Heart right ventricle (tissue), 16 donors: ENCODE data around the gene PRKCI. TPM values are rescaled to one million over a fixed set of nuclear protein-coding genes. Genes with fewer than 3 reads are reported as not detected.

ENCODE experiments used
- ATAC-seq, 8 donors: fragments of 200-7000 bp; cut with Tn5 transposase; one replicate each; pipeline ENCODE4 v1.9.1; 2020; ENCODE audit warnings: mild to moderate bottlenecking in 8 of 8, moderate library complexity in 8 of 8, moderate number of reproducible peaks in 1 of 8
- DNase-seq, 2 donors: peaks; one replicate each; pipeline ENCODE4 v3.0.0-alpha.2; 2020
- H3K27ac ChIP-seq, 10 donors: fragments of 200-600 bp; sonication (generic) in 2 of 10; one replicate each; pipeline versions ENCODE4 v1.5.0 to v1.8.0; 2020 to 2022; ENCODE audit warnings: mild to moderate bottlenecking in 3 of 10
- H3K27me3 ChIP-seq, 7 donors: fragments of 200-600 bp; one replicate each; pipeline ENCODE4 v1.8.0; 2021 to 2022; ENCODE audit warnings: mild to moderate bottlenecking in 2 of 7
- H3K36me3 ChIP-seq, 9 donors: fragments of 200-600 bp; sonication (generic) in 1 of 9; one replicate each; pipeline versions ENCODE4 v1.5.0 to v1.8.0; 2020 to 2022; ENCODE audit warnings: mild to moderate bottlenecking in 2 of 9
- H3K4me1 ChIP-seq, 9 donors: fragments of 200-600 bp; sonication (generic) in 1 of 9; one replicate each; pipeline versions ENCODE4 v1.5.0 to v1.8.0; 2020 to 2022; ENCODE audit warnings: mild to moderate bottlenecking in 4 of 9
- H3K4me3 ChIP-seq, 10 donors: fragments of 200-600 bp; sonication (generic) in 2 of 10; one replicate each; pipeline versions ENCODE4 v1.5.0 to v1.8.0; 2020 to 2022; ENCODE audit warnings: mild to moderate bottlenecking in 7 of 10, moderate library complexity in 2 of 10
- H3K9me3 ChIP-seq, 11 donors: fragments of 200-600 bp in 10 of 11; sonication (generic) in 2 of 11; one replicate each; pipeline versions ENCODE4 v1.5.0 to v1.8.0; 2013 to 2022; ENCODE audit warnings: mild to moderate bottlenecking in 2 of 11, control low read depth in 1 of 11, moderate library complexity in 1 of 11
- WGBS, 2 donors: extraction: QIAGEN DNeasy Blood & Tissue Kit; methylation state at CpG; one replicate each; pipeline ENCODE4 v1.1.7; 2013; ENCODE audit warnings: inconsistent platforms in 1 of 2; 5-methylcytosine and 5-hydroxymethylcytosine counted together
- intact Hi-C, 10 donors: fragments of 100-400 bp; cut with DNase I; formaldehyde crosslinking; loops; one replicate each; pipeline versions ENCODE4 v1.11.1 to v1.14.2; 2022
- long read RNA-seq, 3 donors: library from polyadenylated mRNA; unstranded; transcript quantifications; one replicate each; pipeline ENCODE4 v2.0.0, GENCODE V29; 2020 to 2021
- polyA plus RNA-seq, 2 donors: library from polyadenylated mRNA; stranded (reverse); fragments of 200-250 nt; gene quantifications; one replicate each; pipeline ENCODE4 v1.2.3, GENCODE V29; 2013
- total RNA-seq, 10 donors: library from RNA; stranded (reverse); fragmentation: NEBNext Ultra II Directional in 3 of 10; extraction: Animal tissue kit (Norgen Biotek cat#: 25700) in 3 of 10; gene quantifications; one replicate each; pipeline versions ENCODE4 v1.2.1 to v1.2.4, GENCODE V29; 2021 to 2023
- TF ChIP-seq, protein P1 (sequence below), 9 donors: fragments of 200-600 bp; sonication (generic) in 2 of 9; IDR thresholded peaks; one replicate each; pipeline versions ENCODE4 v1.5.0 to v1.8.0; 2021 to 2022; ENCODE audit warnings: antibody characterized with exemption in 9 of 9, mild to moderate bottlenecking in 5 of 9, moderate library complexity in 1 of 9
- donor health status: Arrhythmogenic right ventricular cardiomyopathy.
- donor health status: ischemic (EF 13 %, LVEDD 7.1; RV severe dilation, severe dysfunction).
- donor health status: healthy with polysubstance abuse.
- donor health status: DM: no; HTN: yes; CAD: no.
- donor health status: DM: no; HTN: no; CAD: no.
- donor health status: ischemic (EF 25% LVEDD 6.9; RV normal size, moderate dysfunction).
- donor health status: ischemic (EF 25% LVEDD 5.7; RV mildly dilated, moderate dysfunction).
- donor health status: healthy.
- donor health status: DM: yes; HTN: yes; CAD: no.
- donor health status: Ischemic cardiomyopathy.
- donor health status: ischemic (EF 35%, LVEDD 5.7; RV mildly dilated, moderate dysfunction).
- donor health status: nonischemic (EF 11% LVEDD 7.7; RV severe dilation, severe dysfunction).
- donor health status: DM: yes; HTN: yes; CAD: no.
- donor health status: PGD.
- donor health status: ischemic (EF 29% LVEDD 5.4; RV normal size, mild dysfunction).
- donor health status: nonischemic (EF 23%, LVEDD 6.1; RV moderate dilation, normal function).

Gene PRKCI
- total RNA-seq (10 to 100 TPM in 9 of 10 donors, 1 to 10 TPM in 1; 9.7 to 21.0 (median 13.1) TPM), polyA plus RNA-seq (10 to 100 TPM in 1 of 2 donors, 1 to 10 TPM in 1; 6.5 to 17.1 TPM)
- long read RNA-seq, donor 1, full-length matches to known transcripts = 24 of 32 reads
- long read RNA-seq, donor 1, partial matches to known transcripts = 1 of 32 reads
- long read RNA-seq, donor 1, other reads (novel, unspliced or antisense) = 7 of 32 reads
- long read RNA-seq, donor 2, full-length matches to known transcripts = 35 of 45 reads
- long read RNA-seq, donor 2, partial matches to known transcripts = 2 of 45 reads
- long read RNA-seq, donor 2, other reads (novel, unspliced or antisense) = 8 of 45 reads
- long read RNA-seq, donor 3, full-length matches to known transcripts = 19 of 27 reads
- long read RNA-seq, donor 3, partial matches to known transcripts = 0 of 27 reads
- long read RNA-seq, donor 3, other reads (novel, unspliced or antisense) = 8 of 27 reads

DNA sequence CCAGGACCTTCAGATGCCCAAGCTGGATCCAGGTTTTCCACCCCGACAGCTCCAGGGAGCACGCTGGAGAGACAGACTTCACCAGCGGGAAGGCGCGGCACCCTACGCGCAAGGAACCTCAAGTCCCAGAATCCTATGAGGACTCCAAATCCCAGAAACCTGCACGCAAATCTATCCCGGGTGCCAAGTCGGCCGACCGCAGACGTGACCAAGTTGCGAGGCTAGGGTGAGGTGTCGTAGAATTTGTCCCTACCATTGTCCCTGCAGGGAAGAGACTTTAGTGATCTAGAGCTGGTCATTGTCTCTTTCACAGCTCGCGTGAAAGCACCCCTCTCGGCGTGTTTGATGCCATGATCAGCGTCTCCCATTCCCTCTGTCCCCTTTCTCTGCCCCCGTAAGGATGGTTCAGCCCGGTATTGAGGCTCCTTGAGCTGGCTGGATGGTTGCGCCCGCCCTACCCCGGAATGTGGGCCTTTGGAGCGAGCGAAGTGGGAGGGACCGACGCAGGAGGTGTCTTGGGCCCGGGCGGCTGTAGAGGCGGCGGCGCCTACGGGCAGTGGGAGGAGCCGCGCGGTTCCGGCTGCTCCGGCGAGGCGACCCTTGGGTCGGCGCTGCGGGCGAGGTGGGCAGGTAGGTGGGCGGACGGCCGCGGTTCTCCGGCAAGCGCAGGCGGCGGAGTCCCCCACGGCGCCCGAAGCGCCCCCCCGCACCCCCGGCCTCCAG, at the start of gene PRKCI:
Gene PRKCI (plus strand): TSS at position 501 of the 723 bp plus-strand sequence. CDS start 246 bp downstream, outside the sequence.
- no peaks in the 10 kb centered on the region for H3K27me3 ChIP-seq
- ATAC-seq = peak; percentile 99 to 100 (median 99)
- peak within 1 kb of the TSS; percentile 70 to 99 (median 94) for H3K4me3 ChIP-seq
- peak within 1 kb of the TSS; percentile 34 to 97 (median 92) for H3K27ac ChIP-seq
- WGBS, 2 donors = 1% methylated on average over 59 to 60 of the region's 60 CpGs
- peak; percentile 95 to 97 for DNase-seq
- TF ChIP-seq, protein P1, sequence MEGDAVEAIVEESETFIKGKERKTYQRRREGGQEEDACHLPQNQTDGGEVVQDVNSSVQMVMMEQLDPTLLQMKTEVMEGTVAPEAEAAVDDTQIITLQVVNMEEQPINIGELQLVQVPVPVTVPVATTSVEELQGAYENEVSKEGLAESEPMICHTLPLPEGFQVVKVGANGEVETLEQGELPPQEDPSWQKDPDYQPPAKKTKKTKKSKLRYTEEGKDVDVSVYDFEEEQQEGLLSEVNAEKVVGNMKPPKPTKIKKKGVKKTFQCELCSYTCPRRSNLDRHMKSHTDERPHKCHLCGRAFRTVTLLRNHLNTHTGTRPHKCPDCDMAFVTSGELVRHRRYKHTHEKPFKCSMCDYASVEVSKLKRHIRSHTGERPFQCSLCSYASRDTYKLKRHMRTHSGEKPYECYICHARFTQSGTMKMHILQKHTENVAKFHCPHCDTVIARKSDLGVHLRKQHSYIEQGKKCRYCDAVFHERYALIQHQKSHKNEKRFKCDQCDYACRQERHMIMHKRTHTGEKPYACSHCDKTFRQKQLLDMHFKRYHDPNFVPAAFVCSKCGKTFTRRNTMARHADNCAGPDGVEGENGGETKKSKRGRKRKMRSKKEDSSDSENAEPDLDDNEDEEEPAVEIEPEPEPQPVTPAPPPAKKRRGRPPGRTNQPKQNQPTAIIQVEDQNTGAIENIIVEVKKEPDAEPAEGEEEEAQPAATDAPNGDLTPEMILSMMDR (IDR thresholded peaks at IDR 0.05) = peak in 1 of 9 donors; percentile 11
- H3K9me3 ChIP-seq = peaks cover 0 to 9% (median 0%) of the 10 kb centered on the region in 11 donors
- H3K4me1 ChIP-seq = peaks cover 3 to 26% (median 16%) of the 10 kb centered on the region in 9 donors
- no peaks in the 10 kb centered on the region for H3K36me3 ChIP-seq
- intact Hi-C loops = loop anchor here in 3 of 10 donors (2.0 to 5.0 kb wide), 4 partner anchors 35 to 135 kb away; partner anchors contain the start of genes PHC3 (in 1 of the 3) and SKIL (in 1 of the 3)

DNA sequence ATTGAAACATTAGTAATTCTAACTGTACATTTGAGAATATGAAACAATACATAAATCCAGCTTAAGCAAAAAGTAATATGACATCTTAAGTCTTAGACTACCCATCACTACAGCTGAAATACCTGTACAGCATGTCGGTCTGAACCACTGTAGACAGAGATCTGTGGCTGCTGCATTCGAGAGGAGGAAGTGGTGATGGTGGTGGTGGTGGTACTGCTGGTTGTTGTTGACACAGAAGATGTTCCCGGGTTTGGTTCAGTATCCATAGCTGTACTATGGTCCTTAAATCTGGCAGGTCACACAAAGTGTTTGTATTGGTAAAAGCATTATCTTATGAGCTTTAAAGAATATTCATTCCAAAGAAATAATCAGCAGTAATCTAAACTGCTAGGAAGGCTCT, 43.6 kb upstream of the PRKCI start:
- peak overlapping the region in 1 of 10 donors; percentile 99 for H3K27ac ChIP-seq
- TF ChIP-seq, protein P1 (IDR thresholded peaks at IDR 0.05) = no peak
- WGBS, 2 donors = 85 to 88% methylated on average over 3 of the region's 3 CpGs
- DNase-seq (no peak), ATAC-seq (no peak)
- peaks cover 0 to 52% (median 32%) of the 10 kb centered on the region in 9 donors for H3K36me3 ChIP-seq
- no peaks in the 10 kb centered on the region for H3K27me3 ChIP-seq
- H3K4me1 ChIP-seq = peaks cover 0 to 40% (median 24%) of the 10 kb centered on the region in 9 donors
- H3K4me3 ChIP-seq = no peak overlapping the region
- intact Hi-C loops = no loop called here
- no peaks in the 10 kb centered on the region for H3K9me3 ChIP-seq

DNA sequence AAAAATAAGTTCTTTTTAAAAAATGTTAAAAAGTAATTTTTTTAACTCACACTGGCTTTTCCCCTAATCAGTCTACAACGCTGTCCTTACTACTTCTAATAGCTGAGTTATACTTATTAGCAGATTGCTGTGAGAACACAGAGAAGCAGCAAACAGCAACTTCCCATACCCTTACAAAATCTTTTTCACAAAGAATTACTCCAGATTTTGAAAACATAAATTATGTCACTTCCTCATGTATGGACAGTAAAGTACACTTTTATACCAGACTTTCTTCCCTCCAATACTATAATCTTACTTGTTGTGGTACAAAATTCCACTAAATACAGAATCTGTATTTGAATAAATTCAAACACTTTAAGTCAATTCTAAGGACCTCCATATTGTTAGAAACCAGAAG, 42.8 kb upstream of the PRKCI start:
- Histone ChIP-seq H3K4me1 (peaks cover 0 to 32% (median 24%) of the 10 kb centered on the region in 9 donors), H3K4me3 (peak overlapping the region in 6 of 10 donors; percentile 71 to 99 (median 88)), H3K27ac (peak overlapping the region in 3 of 10 donors; percentile 95 to 99 (median 98)), H3K27me3 (no peaks in the 10 kb centered on the region), H3K36me3 (peaks cover 0 to 44% (median 32%) of the 10 kb centered on the region in 9 donors), H3K9me3 (no peaks in the 10 kb centered on the region)
- TF ChIP-seq, protein P1 (IDR thresholded peaks at IDR 0.05) = no peak
- WGBS, 2 donors = 35% methylated on average over 1 of the region's 1 CpG
- intact Hi-C loops = no loop called here
- no peak for DNase-seq
- no peak for ATAC-seq
